K562 treated with DMSO at 1 percent for 48 hours (cell line): Measurements from ENCODE around the gene TAF3. TPM values are rescaled to one million over a fixed set of nuclear protein-coding genes. Genes with fewer than 3 reads are reported as not detected.

Source experiments
- total RNA-seq: library from RNA; unstranded; fragments of 300-600 nt; gene quantifications from 2 replicates; pipeline ENCODE4 v1.2.3, GENCODE V29; 2022; ENCODE audit warnings: low replicate concordance; ENCODE audit errors: extremely low read depth

Gene TAF3
- not detected in 2 replicates for total RNA-seq

DNA sequence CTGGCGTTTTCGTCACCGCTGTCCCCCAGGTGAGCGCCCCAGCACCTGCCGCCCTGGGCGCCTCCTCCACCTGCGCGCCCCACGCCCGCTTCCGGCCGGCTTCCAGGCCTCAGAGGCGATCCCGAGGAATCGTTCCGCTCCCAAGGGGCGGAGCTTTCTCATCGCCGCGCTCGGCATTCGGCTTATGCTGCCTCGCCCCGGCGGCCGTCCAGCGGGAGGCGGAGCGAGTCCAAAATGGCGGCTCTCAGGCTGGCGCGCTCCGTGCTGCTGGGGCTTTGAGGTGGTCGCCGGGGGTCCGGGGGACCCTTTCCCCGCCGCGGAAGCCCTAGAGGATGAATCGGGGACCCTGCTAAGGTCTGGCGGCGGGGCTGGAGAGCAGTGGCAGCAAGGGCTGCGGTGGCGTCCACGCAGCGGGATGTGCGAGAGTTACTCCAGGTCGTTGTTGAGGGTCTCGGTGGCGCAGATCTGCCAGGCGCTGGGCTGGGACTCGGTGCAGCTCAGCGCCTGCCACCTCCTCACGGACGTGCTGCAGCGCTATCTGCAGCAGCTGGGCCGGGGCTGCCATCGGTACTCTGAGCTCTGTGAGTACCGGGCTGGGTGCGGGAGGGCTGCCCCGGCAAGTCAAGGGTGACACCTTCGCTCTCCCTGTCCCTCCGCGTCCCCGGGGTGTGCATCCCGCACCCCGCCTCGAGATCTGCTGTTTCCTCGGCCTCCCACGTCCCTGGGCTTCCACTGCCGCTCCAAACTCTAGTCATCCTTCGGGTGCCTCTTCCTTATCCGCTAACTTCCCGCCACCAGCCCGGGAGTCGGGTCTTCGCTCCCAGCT is at the start of gene TAF3:
Gene TAF3, plus strand, starts transcription at position 211 of the 826 bp plus-strand sequence. Its CDS starts 205 bp downstream, at position 416.

GRCh38 chr10:7787857-7788638 is 30.3 kb upstream of the TAF3 start, which contains the start of the genes ATP5F1C and KIN:
ATP5F1C (plus strand) TSS chr10:7788177; CDS start chr10:7788208, 31 bp downstream.
KIN (minus strand) TSS chr10:7787993; CDS start chr10:7787933, 60 bp downstream.

GRCh38 chr10:8054494-8055407 is 236.4 kb downstream of the TAF3 start, which contains the start of gene GATA3:
GATA3 (plus strand) TSS chr10:8054688; CDS start chr10:8055656, 968 bp downstream.

Other genes starting within 250 kb of the TAF3 start
- not detected in 2 replicates for gene ITIH5, start 151.5 kb upstream of the TAF3 start, total RNA-seq
- gene ITIH2, start 115.2 kb upstream of the TAF3 start, total RNA-seq: not detected in 2 replicates
- gene KIN, start 30.5 kb upstream of the TAF3 start, total RNA-seq: not detected in 2 replicates
- gene ATP5F1C, start 30.3 kb upstream of the TAF3 start, total RNA-seq: 1,679 TPM in 1 of 2 replicates, not detected in the other
- gene GATA3, start 236.2 kb downstream of the TAF3 start, total RNA-seq: not detected in 2 replicates